HCT116 (cell line): ENCODE data around the gene NCOA1. TPM values are rescaled to one million over a fixed set of nuclear protein-coding genes. Genes with fewer than 3 reads are reported as not detected.

ENCODE experiments used
- ATAC-seq: fragments of 200-7000 bp; cut with Tn5 transposase; 2 replicates; pipeline ENCODE4 v1.9.1; 2020; ENCODE audit warnings: mild to moderate bottlenecking, moderate library complexity
- BruUV-seq: library from RNA; stranded (reverse); fragments of 400-500 nt; replicated peaks from 2 replicates; lab custom pipeline; 2021; lab: Mats Ljungman, UMichigan
- CTCF ChIA-PET: fragments of 300-600 bp; sonication (Branson Sonifier 250); formaldehyde crosslinking; loops from one replicate; lab custom pipeline; 2021; ENCODE audit warnings: antibody characterized with exemption; lab: Charles Lee
- POLR2A ChIA-PET: fragments of 300-600, 350-600 bp; sonication (Branson Sonifier 250); formaldehyde crosslinking; loops from one replicate; lab custom pipeline; 2021; ENCODE audit warnings: antibody characterized with exemption; lab: Charles Lee
- RAD21 ChIA-PET, 2 experiments: fragments of 300-600 bp; sonication (Branson Sonifier 250); formaldehyde crosslinking; loops; one replicate each; lab custom pipeline; 2023; ENCODE audit warnings: low total read pairs in 2 of 2; ENCODE audit not compliant: uncharacterized antibody in 2 of 2, unreplicated experiment in 2 of 2, low non-redundant PET in 1 of 2; lab: Charles Lee
- DNase-seq: peaks from one replicate; pipeline ENCODE4 v3.0.0-alpha.2; 2010; ENCODE audit warnings: low read depth, low spot score
- H2AFZ ChIP-seq: fragments of 200-600 bp; shearing (Covaris generic), sonication (generic); 2 replicates; pipeline ENCODE4 v1.6.1; 2017; ENCODE audit warnings: low read depth, mixed run types, mixed read lengths, antibody characterized with exemption, low read length; ENCODE audit not compliant: poor library complexity, severe bottlenecking
- H3K27ac ChIP-seq: 2 replicates; pipeline ENCODE4 v1.5.1; 2012; ENCODE audit warnings: low read depth, low read length
- H3K27me3 ChIP-seq: fragments of 200-600 bp; sonication (generic); 2 replicates; pipeline ENCODE4 v1.6.1; 2016; ENCODE audit warnings: mixed run types, low read length, mixed read lengths; ENCODE audit not compliant: insufficient read depth
- H3K36me3 ChIP-seq, 2 experiments: fragments of 200-500 bp in 1 of 2; fragments of 200-600 bp in 1 of 2; sonication (Bioruptor generic) in 1 of 2; sonication (generic) in 1 of 2; 2 replicates each; pipeline versions ENCODE4 v1.5.1 to v1.6.1; 2014 to 2016; ENCODE audit warnings: low read length in 2 of 2, inconsistent platforms in 1 of 2, mixed read lengths in 1 of 2, mixed run types in 1 of 2; ENCODE audit not compliant: insufficient read depth in 2 of 2, control insufficient read depth in 1 of 2
- H3K4me1 ChIP-seq, 2 experiments: fragments of 200-600 bp in 1 of 2; sonication (generic) in 1 of 2; 2 replicates each; pipeline versions ENCODE4 v1.5.1 to v1.6.1; 2012 to 2017; ENCODE audit warnings: low read length in 2 of 2, inconsistent platforms in 1 of 2, mild to moderate bottlenecking in 1 of 2, mixed read lengths in 1 of 2, mixed run types in 1 of 2, moderate library complexity in 1 of 2; ENCODE audit not compliant: insufficient read depth in 2 of 2, control insufficient read depth in 1 of 2
- H3K4me2 ChIP-seq: fragments of 200-600 bp; sonication (generic); 2 replicates; pipeline ENCODE4 v1.6.1; 2017; ENCODE audit warnings: mixed run types, low read length, mixed read lengths
- H3K4me3 ChIP-seq, 2 experiments: fragments of 200-600 bp in 1 of 2; sonication (generic) in 1 of 2; replicated peaks in 1 of 2; 2 replicates each; pipeline ENCODE4 v1.5.1; 2011 to 2016; ENCODE audit warnings: low read length in 2 of 2, control low read depth in 1 of 2, low read depth in 1 of 2, mild to moderate bottlenecking in 1 of 2, mixed read lengths in 1 of 2, mixed run types in 1 of 2
- H3K79me2 ChIP-seq: fragments of 200-600 bp; sonication (generic); 2 replicates; pipeline ENCODE4 v1.6.1; 2017; ENCODE audit warnings: mild to moderate bottlenecking, mixed run types, low read length, moderate library complexity, mixed read lengths; ENCODE audit not compliant: insufficient read depth
- H3K9ac ChIP-seq: fragments of 200-600 bp; sonication (generic); 2 replicates; pipeline ENCODE4 v1.6.1; 2016; ENCODE audit warnings: low read length, mixed read lengths
- H3K9me2 ChIP-seq: fragments of 200-600 bp; sonication (generic), shearing (Covaris generic); 2 replicates; pipeline ENCODE4 v1.6.1; 2017; ENCODE audit warnings: mixed run types, mild to moderate bottlenecking, moderate library complexity; ENCODE audit not compliant: insufficient read depth
- H3K9me3 ChIP-seq, 2 experiments: fragments of 200-500 bp in 1 of 2; fragments of 200-600 bp in 1 of 2; sonication (Bioruptor generic) in 1 of 2; sonication (generic) in 1 of 2; 2 replicates each; pipeline ENCODE4 v1.6.1; 2014 to 2017; ENCODE audit warnings: low read length in 2 of 2, mixed read lengths in 2 of 2, inconsistent platforms in 1 of 2, low read depth in 1 of 2, mild to moderate bottlenecking in 1 of 2, mixed run types in 1 of 2, moderate library complexity in 1 of 2; ENCODE audit not compliant: control insufficient read depth in 1 of 2, insufficient read depth in 1 of 2
- H4K20me1 ChIP-seq: fragments of 200-600 bp; sonication (generic), shearing (Covaris generic); 2 replicates; pipeline ENCODE4 v1.6.1; 2017; ENCODE audit warnings: mixed run types, mild to moderate bottlenecking, moderate library complexity; ENCODE audit not compliant: insufficient read depth
- CBX3 ChIP-seq: IDR thresholded peaks from 2 replicates; pipeline ENCODE4 v1.6.1; 2012; ENCODE audit warnings: low read depth
- CEBPB ChIP-seq: IDR thresholded peaks from 2 replicates; pipeline ENCODE4 v1.6.1; 2012; ENCODE audit warnings: low read depth
- EGR1 ChIP-seq: IDR thresholded peaks from 2 replicates; pipeline ENCODE4 v1.6.1; 2012; ENCODE audit warnings: low read depth
- EZH2 ChIP-seq: fragments of 200-600 bp; sonication (generic); IDR thresholded peaks from 2 replicates; pipeline ENCODE4 v1.6.1; 2017; ENCODE audit warnings: antibody characterized with exemption, mixed run types
- JUND ChIP-seq: IDR thresholded peaks from 2 replicates; pipeline ENCODE4 v1.6.1; 2012
- intact Hi-C: fragments of 100-400 bp; cut with micrococcal nuclease; formaldehyde crosslinking; loops from 2 replicates; pipeline ENCODE4 v1.10.0; 2022
- total RNA-seq: library from RNA; stranded (reverse); gene quantifications from one replicate; pipeline ENCODE4 v1.2.1, GENCODE V29; 2021; ENCODE audit not compliant: unreplicated experiment
- TF ChIP-seq, protein P1 (sequence below): IDR thresholded peaks from 2 replicates; pipeline ENCODE4 v1.6.1; 2012; ENCODE audit warnings: low read depth
- TF ChIP-seq, protein P2 (sequence below): IDR thresholded peaks from 2 replicates; pipeline ENCODE4 v1.6.1; 2011; ENCODE audit warnings: mild to moderate bottlenecking, low read length, moderate library complexity; ENCODE audit not compliant: insufficient replicate concordance; ENCODE audit errors: extremely low read depth

NCOA1 gene
- total RNA-seq, 1 experiment from 2014 or later, result 10.4 TPM

DNA sequence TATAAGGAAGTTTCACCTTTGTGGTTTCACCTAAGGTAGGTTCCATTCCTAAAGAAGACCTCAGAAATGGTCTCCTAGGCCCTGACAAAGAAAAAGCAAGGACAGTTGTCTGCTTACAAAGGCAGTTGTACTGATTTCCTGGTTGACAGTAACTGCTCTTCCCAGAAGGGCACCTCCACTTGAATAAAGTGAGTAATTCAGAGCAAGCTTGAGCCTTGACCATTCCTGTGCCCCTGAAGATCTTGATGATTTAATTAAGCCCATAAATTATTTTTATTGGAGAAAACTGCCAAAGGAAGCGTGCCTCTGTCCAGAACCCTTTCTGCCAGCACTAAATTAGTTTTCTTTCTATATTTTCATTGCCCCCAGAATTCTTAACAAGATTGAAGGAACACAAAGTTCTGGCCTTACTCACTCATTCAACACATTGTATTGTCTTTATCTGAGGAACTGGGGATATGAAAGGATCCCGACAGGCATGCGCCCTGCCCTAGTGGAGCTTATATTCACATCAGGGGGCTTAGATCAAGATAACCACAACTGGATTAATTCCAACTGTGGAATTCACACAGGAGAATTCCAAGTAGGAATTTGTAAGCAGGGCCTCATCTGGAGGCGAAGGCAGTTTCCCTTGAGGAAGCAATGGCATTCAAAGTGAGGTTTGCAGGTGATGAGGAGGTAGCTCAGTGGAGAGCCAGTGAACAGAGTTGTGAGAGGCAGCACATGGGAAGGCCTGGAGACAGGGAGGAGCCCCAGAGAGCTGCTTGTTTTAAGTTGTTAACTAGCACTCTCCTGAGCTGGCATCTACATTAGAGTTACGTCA, 280.9 kb downstream of the NCOA1 start:
- no peaks in the 10 kb centered on the region for H3K27me3 ChIP-seq
- H4K20me1 ChIP-seq, result no peaks in the 10 kb centered on the region
- RAD21 ChIA-PET, result no interaction called here
- no peak overlapping the region for H2AFZ ChIP-seq
- no peak for TF ChIP-seq EZH2
- no peak for TF ChIP-seq CBX3
- TF ChIP-seq, protein P1, sequence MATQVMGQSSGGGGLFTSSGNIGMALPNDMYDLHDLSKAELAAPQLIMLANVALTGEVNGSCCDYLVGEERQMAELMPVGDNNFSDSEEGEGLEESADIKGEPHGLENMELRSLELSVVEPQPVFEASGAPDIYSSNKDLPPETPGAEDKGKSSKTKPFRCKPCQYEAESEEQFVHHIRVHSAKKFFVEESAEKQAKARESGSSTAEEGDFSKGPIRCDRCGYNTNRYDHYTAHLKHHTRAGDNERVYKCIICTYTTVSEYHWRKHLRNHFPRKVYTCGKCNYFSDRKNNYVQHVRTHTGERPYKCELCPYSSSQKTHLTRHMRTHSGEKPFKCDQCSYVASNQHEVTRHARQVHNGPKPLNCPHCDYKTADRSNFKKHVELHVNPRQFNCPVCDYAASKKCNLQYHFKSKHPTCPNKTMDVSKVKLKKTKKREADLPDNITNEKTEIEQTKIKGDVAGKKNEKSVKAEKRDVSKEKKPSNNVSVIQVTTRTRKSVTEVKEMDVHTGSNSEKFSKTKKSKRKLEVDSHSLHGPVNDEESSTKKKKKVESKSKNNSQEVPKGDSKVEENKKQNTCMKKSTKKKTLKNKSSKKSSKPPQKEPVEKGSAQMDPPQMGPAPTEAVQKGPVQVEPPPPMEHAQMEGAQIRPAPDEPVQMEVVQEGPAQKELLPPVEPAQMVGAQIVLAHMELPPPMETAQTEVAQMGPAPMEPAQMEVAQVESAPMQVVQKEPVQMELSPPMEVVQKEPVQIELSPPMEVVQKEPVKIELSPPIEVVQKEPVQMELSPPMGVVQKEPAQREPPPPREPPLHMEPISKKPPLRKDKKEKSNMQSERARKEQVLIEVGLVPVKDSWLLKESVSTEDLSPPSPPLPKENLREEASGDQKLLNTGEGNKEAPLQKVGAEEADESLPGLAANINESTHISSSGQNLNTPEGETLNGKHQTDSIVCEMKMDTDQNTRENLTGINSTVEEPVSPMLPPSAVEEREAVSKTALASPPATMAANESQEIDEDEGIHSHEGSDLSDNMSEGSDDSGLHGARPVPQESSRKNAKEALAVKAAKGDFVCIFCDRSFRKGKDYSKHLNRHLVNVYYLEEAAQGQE, result no peak
- TF ChIP-seq EGR1, result no peak
- TF ChIP-seq, protein P2, sequence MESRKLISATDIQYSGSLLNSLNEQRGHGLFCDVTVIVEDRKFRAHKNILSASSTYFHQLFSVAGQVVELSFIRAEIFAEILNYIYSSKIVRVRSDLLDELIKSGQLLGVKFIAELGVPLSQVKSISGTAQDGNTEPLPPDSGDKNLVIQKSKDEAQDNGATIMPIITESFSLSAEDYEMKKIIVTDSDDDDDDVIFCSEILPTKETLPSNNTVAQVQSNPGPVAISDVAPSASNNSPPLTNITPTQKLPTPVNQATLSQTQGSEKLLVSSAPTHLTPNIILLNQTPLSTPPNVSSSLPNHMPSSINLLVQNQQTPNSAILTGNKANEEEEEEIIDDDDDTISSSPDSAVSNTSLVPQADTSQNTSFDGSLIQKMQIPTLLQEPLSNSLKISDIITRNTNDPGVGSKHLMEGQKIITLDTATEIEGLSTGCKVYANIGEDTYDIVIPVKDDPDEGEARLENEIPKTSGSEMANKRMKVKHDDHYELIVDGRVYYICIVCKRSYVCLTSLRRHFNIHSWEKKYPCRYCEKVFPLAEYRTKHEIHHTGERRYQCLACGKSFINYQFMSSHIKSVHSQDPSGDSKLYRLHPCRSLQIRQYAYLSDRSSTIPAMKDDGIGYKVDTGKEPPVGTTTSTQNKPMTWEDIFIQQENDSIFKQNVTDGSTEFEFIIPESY, result no peak
- TF ChIP-seq CEBPB, result no peak
- no peak for TF ChIP-seq JUND
- H3K4me3 ChIP-seq, result no peak overlapping the region
- H3K27ac ChIP-seq, result no peak overlapping the region
- no peaks in the 10 kb centered on the region for H3K79me2 ChIP-seq
- H3K4me1 ChIP-seq, result peaks cover 6 to 20% of the 10 kb centered on the region in 2 experiments; a peak in 3 of 4 replicates
- BruUV-seq, result no TSS peak
- no peak for DNase-seq
- POLR2A ChIA-PET, result no interaction called here
- CTCF ChIA-PET, result no interaction called here
- peak; percentile 60 for ATAC-seq
- no peak overlapping the region for H3K4me2 ChIP-seq
- H3K9me2 ChIP-seq, result no peaks in the 10 kb centered on the region
- H3K9me3 ChIP-seq, result no peaks in the 10 kb centered on the region
- intact Hi-C loops, result no loop called here
- no peak overlapping the region for H3K9ac ChIP-seq
- H3K36me3 ChIP-seq, result no peaks in the 10 kb centered on the region
